ENCODE measurements around the gene SLC30A7.

The SLC30A7 gene

DNA sequence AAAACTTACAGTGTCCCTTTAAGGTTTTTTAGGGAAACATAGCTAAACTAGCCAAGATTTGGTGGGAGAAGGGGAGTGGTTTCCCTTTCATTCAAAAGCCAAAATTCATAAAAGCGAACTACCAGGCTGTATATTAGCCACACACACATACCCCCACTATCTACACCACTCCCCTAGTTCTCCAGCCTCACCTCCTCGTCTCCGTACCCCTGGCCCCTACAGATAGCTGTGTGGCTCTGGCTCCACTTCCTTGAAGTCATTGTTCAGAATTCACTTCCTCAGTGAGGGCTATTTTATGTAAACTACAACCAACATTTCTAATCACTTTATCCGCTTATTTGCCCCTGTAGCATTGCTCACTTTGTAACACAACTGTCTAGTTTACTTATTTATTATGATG is 135.0 kb downstream of the SLC30A7 start:
- no peak for DNase-seq
